Femur (tissue), 1 donor: ENCODE results near the gene IGFL1.
"Not testable (repeated sequence)": the region's sequence is repeated elsewhere in the genome, so short reads cannot be mapped to it uniquely, and the experiment has no call there.

Experiments
- DNase-seq: peaks from one replicate; pipeline ENCODE4 v3.0.0-alpha.2; 2017

Gene IGFL1

GRCh38 chr19:46273931-46274330 is 44.4 kb downstream of the IGFL1 start:
- not testable (repeated sequence) for DNase-seq

- DNase-seq = no peak
These were observed 49.6 kb downstream of the IGFL1 start for GRCh38 chr19:46279177-46279576.
